ENCODE measurements around the gene GLT8D1. TPM values are rescaled to one million over a fixed set of nuclear protein-coding genes. Genes with fewer than 3 reads are reported as not detected.

Gene GLT8D1
- total RNA-seq, 1 donor from 2014 or later = 72.7 TPM

DNA sequence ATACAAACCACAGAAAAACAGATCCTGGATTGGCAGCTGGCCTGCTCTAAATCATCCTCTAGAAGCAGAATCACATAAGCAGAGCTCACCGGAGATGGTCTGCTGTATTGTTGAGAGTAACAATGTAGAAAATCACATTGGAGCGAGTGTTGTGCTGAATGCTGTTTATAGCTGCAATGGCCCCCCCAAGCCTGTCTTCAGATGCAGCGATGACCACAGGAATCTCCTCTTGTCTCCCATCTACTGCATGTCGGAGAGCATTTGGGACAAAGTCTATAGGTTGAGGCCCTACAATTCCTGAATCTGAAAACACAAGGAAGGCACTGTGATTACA lies 8.0 kb downstream of the GLT8D1 start:
- Mint-ChIP-seq H3K4me1 (ENCODE audit: unreplicated experiment) (no peaks in the 10 kb centered on the region), H3K9me3 (no peaks in the 10 kb centered on the region), H3K27me3 (no peaks in the 10 kb centered on the region), H3K36me3 (peaks cover 43% of the 10 kb centered on the region), H3K4me3 (no peak overlapping the region), H3K27ac (peak overlapping the region; percentile 11)
- DNase-seq (ENCODE audit: extremely low spot score, unreplicated experiment) = no peak
- TF ChIP-seq CTCF (conservative IDR thresholded peaks at IDR 0.05) = no peak

- Mint-ChIP-seq H3K4me3 (no peak overlapping the region), H3K36me3 (peaks cover 43% of the 10 kb centered on the region), H3K4me1 (ENCODE audit: unreplicated experiment) (no peaks in the 10 kb centered on the region), H3K9me3 (no peaks in the 10 kb centered on the region), H3K27ac (peak overlapping the region; percentile 11), H3K27me3 (no peaks in the 10 kb centered on the region)
- DNase-seq (ENCODE audit: extremely low spot score, unreplicated experiment) = no peak
- no peak for TF ChIP-seq CTCF (conservative IDR thresholded peaks at IDR 0.05)
Measured at GRCh38 chr3:52696830-52697631, 8.6 kb downstream of the GLT8D1 start.

GRCh38 chr3:52695798-52696671 lies 9.6 kb downstream of the GLT8D1 start:
- H3K4me3 Mint-ChIP-seq = no peak overlapping the region
- H3K27ac Mint-ChIP-seq = no peak overlapping the region
- no peak for DNase-seq (ENCODE audit: extremely low spot score, unreplicated experiment)
- H3K9me3 Mint-ChIP-seq = no peaks in the 10 kb centered on the region
- H3K36me3 Mint-ChIP-seq = peaks cover 43% of the 10 kb centered on the region
- no peaks in the 10 kb centered on the region for H3K27me3 Mint-ChIP-seq
- no peaks in the 10 kb centered on the region for H3K4me1 Mint-ChIP-seq (ENCODE audit: unreplicated experiment)
- TF ChIP-seq CTCF (conservative IDR thresholded peaks at IDR 0.05) = no peak

DNA sequence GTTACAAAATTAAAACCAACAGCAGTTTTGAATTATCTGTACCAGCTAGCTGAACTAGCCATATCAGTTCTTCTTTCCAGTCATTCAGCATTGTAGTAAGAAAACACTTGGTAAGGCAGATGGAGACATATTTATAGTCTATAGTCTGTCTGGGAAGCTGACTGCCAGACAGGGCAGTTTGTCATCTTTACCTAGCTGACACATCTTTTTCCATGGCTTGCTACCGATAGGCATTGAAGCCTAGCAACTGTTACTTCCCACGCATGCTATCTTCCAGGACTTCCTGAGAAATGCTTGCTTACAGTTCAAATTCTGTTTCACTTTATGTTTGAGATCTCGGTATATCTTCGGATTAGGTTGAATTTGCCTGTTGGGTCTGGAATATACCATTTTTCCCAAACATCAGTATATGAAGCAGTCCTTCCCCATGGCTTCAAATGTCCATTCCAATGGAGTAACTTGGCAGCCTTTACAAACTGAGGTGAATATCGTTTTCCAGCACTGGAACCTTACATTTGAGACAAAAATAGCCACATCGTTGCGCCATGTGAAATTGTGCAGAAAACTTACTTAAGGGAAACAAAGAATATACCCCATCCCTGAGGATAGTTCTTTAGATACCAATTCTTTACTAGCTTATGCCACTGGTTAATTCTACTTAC lies 10.9 kb downstream of the GLT8D1 start:
- no peak for TF ChIP-seq CTCF (conservative IDR thresholded peaks at IDR 0.05)
- H3K27me3 Mint-ChIP-seq = no peaks in the 10 kb centered on the region
- no peaks in the 10 kb centered on the region for H3K9me3 Mint-ChIP-seq
- H3K27ac Mint-ChIP-seq = no peak overlapping the region
- no peak overlapping the region for H3K4me3 Mint-ChIP-seq
- H3K4me1 Mint-ChIP-seq (ENCODE audit: unreplicated experiment) = no peaks in the 10 kb centered on the region
- peaks cover 48% of the 10 kb centered on the region for H3K36me3 Mint-ChIP-seq
- no peak for DNase-seq (ENCODE audit: extremely low spot score, unreplicated experiment)

GRCh38 chr3:52693071-52693470 lies 12.5 kb downstream of the GLT8D1 start:
- Mint-ChIP-seq H3K4me3 (no peak overlapping the region), H3K9me3 (no peaks in the 10 kb centered on the region), H3K27ac (peak overlapping the region; percentile 80), H3K27me3 (no peaks in the 10 kb centered on the region), H3K4me1 (ENCODE audit: unreplicated experiment) (peaks cover 5% of the 10 kb centered on the region), H3K36me3 (peaks cover 58% of the 10 kb centered on the region)
- no peak for DNase-seq (ENCODE audit: extremely low spot score, unreplicated experiment)
- no peak for TF ChIP-seq CTCF (conservative IDR thresholded peaks at IDR 0.05)

Measured in type B pancreatic cell (in vitro differentiated cells).